Activated CD4-positive, alpha-beta T cell treated with anti-CD3 and anti-CD28 coated beads for 4 hours (primary cell): Measurements from ENCODE around the gene MRPL24.
A peak's percentile ranks its signal among the peaks of the same experiment; 100 is the strongest.

Experiments
- DNase-seq, 2 donors: peaks; one replicate each; pipeline ENCODE4 v3.0.0-alpha.2; 2020

Gene MRPL24

GRCh38 chr1:156709757-156710489 lies 31.0 kb downstream of the MRPL24 start:
- DNase-seq, result no peak

- DNase-seq, result no peak
Measured at GRCh38 chr1:156709031-156709430, 31.9 kb downstream of the MRPL24 start.

- no peak for DNase-seq
Measured at GRCh38 chr1:156708218-156708661, 32.6 kb downstream of the MRPL24 start.

- DNase-seq, result no peak
Measured at GRCh38 chr1:156707417-156708217, 33.3 kb downstream of the MRPL24 start.

GRCh38 chr1:156706657-156707416 lies 34.1 kb downstream of the MRPL24 start:
- DNase-seq, result peak in 1 of 2 donors; percentile 28

GRCh38 chr1:156705918-156706656 lies 34.8 kb downstream of the MRPL24 start:
- peak; percentile 70 to 73 for DNase-seq

GRCh38 chr1:156705321-156705917 lies 35.5 kb downstream of the MRPL24 start, which contains the start of gene CRABP2:
Gene CRABP2, minus strand, starts transcription at chr1:156705583. Its CDS starts 137 bp downstream, at chr1:156705446.
- peak in 1 of 2 donors; percentile 28 for DNase-seq

GRCh38 chr1:156704930-156705320 lies 36.0 kb downstream of the MRPL24 start:
- peak; percentile 40 for DNase-seq

GRCh38 chr1:156704166-156704711 lies 36.6 kb downstream of the MRPL24 start:
- DNase-seq, result no peak

- no peak for DNase-seq
Measured at GRCh38 chr1:156703741-156704140, 37.1 kb downstream of the MRPL24 start.

GRCh38 chr1:156703336-156703735 lies 37.6 kb downstream of the MRPL24 start:
- no peak for DNase-seq

- DNase-seq, result no peak
Measured at GRCh38 chr1:156700736-156701531, 40.0 kb downstream of the MRPL24 start.

GRCh38 chr1:156698995-156699394 lies 41.9 kb downstream of the MRPL24 start:
- DNase-seq, result no peak

- DNase-seq, result no peak
Measured at GRCh38 chr1:156697481-156697880, 43.4 kb downstream of the MRPL24 start.

- no peak for DNase-seq
Measured at GRCh38 chr1:156696755-156697154, 44.1 kb downstream of the MRPL24 start.

- DNase-seq, result no peak
Measured at GRCh38 chr1:156694690-156694962, 46.3 kb downstream of the MRPL24 start.

GRCh38 chr1:156693848-156694689 lies 46.8 kb downstream of the MRPL24 start:
- DNase-seq, result no peak

- DNase-seq, result no peak
Measured at GRCh38 chr1:156692925-156693847, 47.7 kb downstream of the MRPL24 start.

GRCh38 chr1:156692441-156692924 lies 48.4 kb downstream of the MRPL24 start:
- DNase-seq, result no peak
